Measurements from ENCODE around the gene KLHDC10. TPM values are rescaled to one million over a fixed set of nuclear protein-coding genes. Genes with fewer than 3 reads are reported as not detected.
"Not testable (repeated sequence)": the region's sequence is repeated elsewhere in the genome, so short reads cannot be mapped to it uniquely, and the experiment has no call there.

The KLHDC10 gene
- total RNA-seq, 1 donor from 2014 or later, result 16.8 TPM

GRCh38 chr7:130144312-130145171, 74.2 kb downstream of the KLHDC10 start:
- Mint-ChIP-seq H3K4me3 (no peak overlapping the region), H3K36me3 (ENCODE audit: low read depth) (peaks cover under 1% of the 10 kb centered on the region), H3K27ac (no peak overlapping the region), H3K27me3 (peaks cover 36% of the 10 kb centered on the region), H3K4me1 (peaks cover 3% of the 10 kb centered on the region), H3K9me3 (no peaks in the 10 kb centered on the region)
- no peak for DNase-seq
- intact Hi-C loops (cut with micrococcal nuclease), result no loop called here

GRCh38 chr7:130145424-130146100, 75.2 kb downstream of the KLHDC10 start:
- Mint-ChIP-seq H3K9me3 (no peaks in the 10 kb centered on the region), H3K4me3 (no peak overlapping the region), H3K27ac (no peak overlapping the region), H3K4me1 (peaks cover 3% of the 10 kb centered on the region), H3K36me3 (ENCODE audit: low read depth) (no peaks in the 10 kb centered on the region), H3K27me3 (peaks cover 41% of the 10 kb centered on the region)
- peak; percentile 37 for DNase-seq
- intact Hi-C loops (cut with micrococcal nuclease), result no loop called here

- DNase-seq; H3K27ac Mint-ChIP-seq; H3K36me3 Mint-ChIP-seq (ENCODE audit: low read depth); H3K9me3 Mint-ChIP-seq; H3K4me1 Mint-ChIP-seq; intact Hi-C loops (cut with micrococcal nuclease); H3K4me3 Mint-ChIP-seq: not testable (repeated sequence)
- H3K27me3 Mint-ChIP-seq, result peaks cover 41% of the 10 kb centered on the region
Observed at GRCh38 chr7:130146142-130146541, 75.8 kb downstream of the KLHDC10 start.

- Mint-ChIP-seq H3K4me1 (no peaks in the 10 kb centered on the region), H3K27ac (no peak overlapping the region), H3K4me3 (no peak overlapping the region), H3K27me3 (peaks cover 38% of the 10 kb centered on the region), H3K36me3 (ENCODE audit: low read depth) (no peaks in the 10 kb centered on the region), H3K9me3 (no peaks in the 10 kb centered on the region)
- DNase-seq, result no peak
- intact Hi-C loops (cut with micrococcal nuclease), result no loop called here
Observed at GRCh38 chr7:130146693-130147405, 76.5 kb downstream of the KLHDC10 start.

GRCh38 chr7:130147710-130148325, 77.5 kb downstream of the KLHDC10 start:
- Mint-ChIP-seq H3K4me3 (no peak overlapping the region), H3K9me3 (no peaks in the 10 kb centered on the region), H3K27me3 (peaks cover 35% of the 10 kb centered on the region), H3K4me1 (no peaks in the 10 kb centered on the region), H3K36me3 (ENCODE audit: low read depth) (no peaks in the 10 kb centered on the region), H3K27ac (no peak overlapping the region)
- intact Hi-C loops (cut with micrococcal nuclease), result no loop called here
- DNase-seq, result no peak

- no peaks in the 10 kb centered on the region for H3K36me3 Mint-ChIP-seq (ENCODE audit: low read depth)
- no peaks in the 10 kb centered on the region for H3K9me3 Mint-ChIP-seq
- peaks cover 32% of the 10 kb centered on the region for H3K27me3 Mint-ChIP-seq
- H3K4me1 Mint-ChIP-seq, result no peaks in the 10 kb centered on the region
- intact Hi-C loops (cut with micrococcal nuclease), result no loop called here
- H3K27ac Mint-ChIP-seq, result no peak overlapping the region
- DNase-seq, result no peak
- H3K4me3 Mint-ChIP-seq, result no peak overlapping the region
Observed at GRCh38 chr7:130148561-130148960, 78.2 kb downstream of the KLHDC10 start.

- peak; percentile 54 for DNase-seq
- Mint-ChIP-seq H3K4me3 (no peak overlapping the region), H3K36me3 (ENCODE audit: low read depth) (no peaks in the 10 kb centered on the region), H3K9me3 (no peaks in the 10 kb centered on the region), H3K27ac (no peak overlapping the region), H3K4me1 (no peaks in the 10 kb centered on the region), H3K27me3 (peaks cover 29% of the 10 kb centered on the region)
- intact Hi-C loops (cut with micrococcal nuclease), result no loop called here
Observed at GRCh38 chr7:130149281-130150139, 79.2 kb downstream of the KLHDC10 start.

- no peak for DNase-seq
- Mint-ChIP-seq H3K36me3 (ENCODE audit: low read depth) (no peaks in the 10 kb centered on the region), H3K4me3 (no peak overlapping the region), H3K9me3 (no peaks in the 10 kb centered on the region), H3K4me1 (no peaks in the 10 kb centered on the region), H3K27ac (peak overlapping the region; percentile 11), H3K27me3 (peaks cover 25% of the 10 kb centered on the region)
- intact Hi-C loops (cut with micrococcal nuclease), result no loop called here
Observed at GRCh38 chr7:130150587-130150986, 80.3 kb downstream of the KLHDC10 start.

GRCh38 chr7:130151591-130152492, 81.5 kb downstream of the KLHDC10 start:
- intact Hi-C loops (cut with micrococcal nuclease), result no loop called here
- DNase-seq, result peak; percentile 73
- Mint-ChIP-seq H3K4me1 (no peaks in the 10 kb centered on the region), H3K4me3 (no peak overlapping the region), H3K27ac (no peak overlapping the region), H3K9me3 (no peaks in the 10 kb centered on the region), H3K27me3 (peaks cover 21% of the 10 kb centered on the region), H3K36me3 (ENCODE audit: low read depth) (no peaks in the 10 kb centered on the region)

- no peak overlapping the region for H3K27ac Mint-ChIP-seq
- H3K27me3 Mint-ChIP-seq, result peaks cover 21% of the 10 kb centered on the region
- no peak overlapping the region for H3K4me3 Mint-ChIP-seq
- no peaks in the 10 kb centered on the region for H3K36me3 Mint-ChIP-seq (ENCODE audit: low read depth)
- no peak for DNase-seq
- intact Hi-C loops (cut with micrococcal nuclease), result no loop called here
- no peaks in the 10 kb centered on the region for H3K9me3 Mint-ChIP-seq
- H3K4me1 Mint-ChIP-seq, result no peaks in the 10 kb centered on the region
Observed at GRCh38 chr7:130152493-130153210, 82.3 kb downstream of the KLHDC10 start.

- no peak overlapping the region for H3K4me3 Mint-ChIP-seq
- H3K36me3 Mint-ChIP-seq (ENCODE audit: low read depth), result peaks cover 5% of the 10 kb centered on the region
- intact Hi-C loops (cut with micrococcal nuclease), result no loop called here
- H3K27ac Mint-ChIP-seq, result no peak overlapping the region
- no peak for DNase-seq
- no peaks in the 10 kb centered on the region for H3K4me1 Mint-ChIP-seq
- peaks cover 17% of the 10 kb centered on the region for H3K27me3 Mint-ChIP-seq
- no peaks in the 10 kb centered on the region for H3K9me3 Mint-ChIP-seq
Observed at GRCh38 chr7:130153211-130153908, 83.0 kb downstream of the KLHDC10 start.

Measured in activated CD4-positive, alpha-beta T cell treated with anti-CD3 and anti-CD28 coated beads, Interleukin-2, amount 10 ng/mL, durations not matched to agents 24 days and 14 days (primary cell).